ENCODE measurements around the gene UBE2F. TPM values are rescaled to one million over a fixed set of nuclear protein-coding genes. Genes with fewer than 3 reads are reported as not detected.

The UBE2F gene
- total and polyA plus RNA-seq, 9 of the 15 experiments (the other 6 are each of a cell fraction or from before 2014, with no cell fraction given), result 18.1 to 88.1 (median 53.0) TPM

- TF ChIP-seq, protein P1, sequence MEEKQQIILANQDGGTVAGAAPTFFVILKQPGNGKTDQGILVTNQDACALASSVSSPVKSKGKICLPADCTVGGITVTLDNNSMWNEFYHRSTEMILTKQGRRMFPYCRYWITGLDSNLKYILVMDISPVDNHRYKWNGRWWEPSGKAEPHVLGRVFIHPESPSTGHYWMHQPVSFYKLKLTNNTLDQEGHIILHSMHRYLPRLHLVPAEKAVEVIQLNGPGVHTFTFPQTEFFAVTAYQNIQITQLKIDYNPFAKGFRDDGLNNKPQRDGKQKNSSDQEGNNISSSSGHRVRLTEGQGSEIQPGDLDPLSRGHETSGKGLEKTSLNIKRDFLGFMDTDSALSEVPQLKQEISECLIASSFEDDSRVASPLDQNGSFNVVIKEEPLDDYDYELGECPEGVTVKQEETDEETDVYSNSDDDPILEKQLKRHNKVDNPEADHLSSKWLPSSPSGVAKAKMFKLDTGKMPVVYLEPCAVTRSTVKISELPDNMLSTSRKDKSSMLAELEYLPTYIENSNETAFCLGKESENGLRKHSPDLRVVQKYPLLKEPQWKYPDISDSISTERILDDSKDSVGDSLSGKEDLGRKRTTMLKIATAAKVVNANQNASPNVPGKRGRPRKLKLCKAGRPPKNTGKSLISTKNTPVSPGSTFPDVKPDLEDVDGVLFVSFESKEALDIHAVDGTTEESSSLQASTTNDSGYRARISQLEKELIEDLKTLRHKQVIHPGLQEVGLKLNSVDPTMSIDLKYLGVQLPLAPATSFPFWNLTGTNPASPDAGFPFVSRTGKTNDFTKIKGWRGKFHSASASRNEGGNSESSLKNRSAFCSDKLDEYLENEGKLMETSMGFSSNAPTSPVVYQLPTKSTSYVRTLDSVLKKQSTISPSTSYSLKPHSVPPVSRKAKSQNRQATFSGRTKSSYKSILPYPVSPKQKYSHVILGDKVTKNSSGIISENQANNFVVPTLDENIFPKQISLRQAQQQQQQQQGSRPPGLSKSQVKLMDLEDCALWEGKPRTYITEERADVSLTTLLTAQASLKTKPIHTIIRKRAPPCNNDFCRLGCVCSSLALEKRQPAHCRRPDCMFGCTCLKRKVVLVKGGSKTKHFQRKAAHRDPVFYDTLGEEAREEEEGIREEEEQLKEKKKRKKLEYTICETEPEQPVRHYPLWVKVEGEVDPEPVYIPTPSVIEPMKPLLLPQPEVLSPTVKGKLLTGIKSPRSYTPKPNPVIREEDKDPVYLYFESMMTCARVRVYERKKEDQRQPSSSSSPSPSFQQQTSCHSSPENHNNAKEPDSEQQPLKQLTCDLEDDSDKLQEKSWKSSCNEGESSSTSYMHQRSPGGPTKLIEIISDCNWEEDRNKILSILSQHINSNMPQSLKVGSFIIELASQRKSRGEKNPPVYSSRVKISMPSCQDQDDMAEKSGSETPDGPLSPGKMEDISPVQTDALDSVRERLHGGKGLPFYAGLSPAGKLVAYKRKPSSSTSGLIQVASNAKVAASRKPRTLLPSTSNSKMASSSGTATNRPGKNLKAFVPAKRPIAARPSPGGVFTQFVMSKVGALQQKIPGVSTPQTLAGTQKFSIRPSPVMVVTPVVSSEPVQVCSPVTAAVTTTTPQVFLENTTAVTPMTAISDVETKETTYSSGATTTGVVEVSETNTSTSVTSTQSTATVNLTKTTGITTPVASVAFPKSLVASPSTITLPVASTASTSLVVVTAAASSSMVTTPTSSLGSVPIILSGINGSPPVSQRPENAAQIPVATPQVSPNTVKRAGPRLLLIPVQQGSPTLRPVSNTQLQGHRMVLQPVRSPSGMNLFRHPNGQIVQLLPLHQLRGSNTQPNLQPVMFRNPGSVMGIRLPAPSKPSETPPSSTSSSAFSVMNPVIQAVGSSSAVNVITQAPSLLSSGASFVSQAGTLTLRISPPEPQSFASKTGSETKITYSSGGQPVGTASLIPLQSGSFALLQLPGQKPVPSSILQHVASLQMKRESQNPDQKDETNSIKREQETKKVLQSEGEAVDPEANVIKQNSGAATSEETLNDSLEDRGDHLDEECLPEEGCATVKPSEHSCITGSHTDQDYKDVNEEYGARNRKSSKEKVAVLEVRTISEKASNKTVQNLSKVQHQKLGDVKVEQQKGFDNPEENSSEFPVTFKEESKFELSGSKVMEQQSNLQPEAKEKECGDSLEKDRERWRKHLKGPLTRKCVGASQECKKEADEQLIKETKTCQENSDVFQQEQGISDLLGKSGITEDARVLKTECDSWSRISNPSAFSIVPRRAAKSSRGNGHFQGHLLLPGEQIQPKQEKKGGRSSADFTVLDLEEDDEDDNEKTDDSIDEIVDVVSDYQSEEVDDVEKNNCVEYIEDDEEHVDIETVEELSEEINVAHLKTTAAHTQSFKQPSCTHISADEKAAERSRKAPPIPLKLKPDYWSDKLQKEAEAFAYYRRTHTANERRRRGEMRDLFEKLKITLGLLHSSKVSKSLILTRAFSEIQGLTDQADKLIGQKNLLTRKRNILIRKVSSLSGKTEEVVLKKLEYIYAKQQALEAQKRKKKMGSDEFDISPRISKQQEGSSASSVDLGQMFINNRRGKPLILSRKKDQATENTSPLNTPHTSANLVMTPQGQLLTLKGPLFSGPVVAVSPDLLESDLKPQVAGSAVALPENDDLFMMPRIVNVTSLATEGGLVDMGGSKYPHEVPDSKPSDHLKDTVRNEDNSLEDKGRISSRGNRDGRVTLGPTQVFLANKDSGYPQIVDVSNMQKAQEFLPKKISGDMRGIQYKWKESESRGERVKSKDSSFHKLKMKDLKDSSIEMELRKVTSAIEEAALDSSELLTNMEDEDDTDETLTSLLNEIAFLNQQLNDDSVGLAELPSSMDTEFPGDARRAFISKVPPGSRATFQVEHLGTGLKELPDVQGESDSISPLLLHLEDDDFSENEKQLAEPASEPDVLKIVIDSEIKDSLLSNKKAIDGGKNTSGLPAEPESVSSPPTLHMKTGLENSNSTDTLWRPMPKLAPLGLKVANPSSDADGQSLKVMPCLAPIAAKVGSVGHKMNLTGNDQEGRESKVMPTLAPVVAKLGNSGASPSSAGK (IDR thresholded peaks at IDR 0.05), result no peak
- TF ChIP-seq CCAR2 (IDR thresholded peaks at IDR 0.05; ENCODE audit: low read depth, low read length), result no peak
- TF ChIP-seq ZNF124 (CRISPR knock-in tag; IDR thresholded peaks at IDR 0.05), result no peak
- TF ChIP-seq ETV1 (tag; conservative IDR thresholded peaks at IDR 0.05; ENCODE audit: low read depth), result no peak
- TF ChIP-seq, protein P2, sequence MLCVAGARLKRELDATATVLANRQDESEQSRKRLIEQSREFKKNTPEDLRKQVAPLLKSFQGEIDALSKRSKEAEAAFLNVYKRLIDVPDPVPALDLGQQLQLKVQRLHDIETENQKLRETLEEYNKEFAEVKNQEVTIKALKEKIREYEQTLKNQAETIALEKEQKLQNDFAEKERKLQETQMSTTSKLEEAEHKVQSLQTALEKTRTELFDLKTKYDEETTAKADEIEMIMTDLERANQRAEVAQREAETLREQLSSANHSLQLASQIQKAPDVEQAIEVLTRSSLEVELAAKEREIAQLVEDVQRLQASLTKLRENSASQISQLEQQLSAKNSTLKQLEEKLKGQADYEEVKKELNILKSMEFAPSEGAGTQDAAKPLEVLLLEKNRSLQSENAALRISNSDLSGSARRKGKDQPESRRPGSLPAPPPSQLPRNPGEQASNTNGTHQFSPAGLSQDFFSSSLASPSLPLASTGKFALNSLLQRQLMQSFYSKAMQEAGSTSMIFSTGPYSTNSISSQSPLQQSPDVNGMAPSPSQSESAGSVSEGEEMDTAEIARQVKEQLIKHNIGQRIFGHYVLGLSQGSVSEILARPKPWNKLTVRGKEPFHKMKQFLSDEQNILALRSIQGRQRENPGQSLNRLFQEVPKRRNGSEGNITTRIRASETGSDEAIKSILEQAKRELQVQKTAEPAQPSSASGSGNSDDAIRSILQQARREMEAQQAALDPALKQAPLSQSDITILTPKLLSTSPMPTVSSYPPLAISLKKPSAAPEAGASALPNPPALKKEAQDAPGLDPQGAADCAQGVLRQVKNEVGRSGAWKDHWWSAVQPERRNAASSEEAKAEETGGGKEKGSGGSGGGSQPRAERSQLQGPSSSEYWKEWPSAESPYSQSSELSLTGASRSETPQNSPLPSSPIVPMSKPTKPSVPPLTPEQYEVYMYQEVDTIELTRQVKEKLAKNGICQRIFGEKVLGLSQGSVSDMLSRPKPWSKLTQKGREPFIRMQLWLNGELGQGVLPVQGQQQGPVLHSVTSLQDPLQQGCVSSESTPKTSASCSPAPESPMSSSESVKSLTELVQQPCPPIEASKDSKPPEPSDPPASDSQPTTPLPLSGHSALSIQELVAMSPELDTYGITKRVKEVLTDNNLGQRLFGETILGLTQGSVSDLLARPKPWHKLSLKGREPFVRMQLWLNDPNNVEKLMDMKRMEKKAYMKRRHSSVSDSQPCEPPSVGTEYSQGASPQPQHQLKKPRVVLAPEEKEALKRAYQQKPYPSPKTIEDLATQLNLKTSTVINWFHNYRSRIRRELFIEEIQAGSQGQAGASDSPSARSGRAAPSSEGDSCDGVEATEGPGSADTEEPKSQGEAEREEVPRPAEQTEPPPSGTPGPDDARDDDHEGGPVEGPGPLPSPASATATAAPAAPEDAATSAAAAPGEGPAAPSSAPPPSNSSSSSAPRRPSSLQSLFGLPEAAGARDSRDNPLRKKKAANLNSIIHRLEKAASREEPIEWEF (CRISPR knock-in tag; IDR thresholded peaks at IDR 0.05), result no peak
These were observed 1.4 kb downstream of the UBE2F start (continued) for GRCh38 chr2:237968048-237968862.

Data from K562 (cell line).